Epithelial cell of proximal tubule (primary cell): ENCODE results near the gene VIT. TPM values are rescaled to one million over a fixed set of nuclear protein-coding genes. Genes with fewer than 3 reads are reported as not detected.
A peak's percentile ranks its signal among the peaks of the same experiment; 100 is the strongest.

Experiments
- DNase-seq: peaks from one replicate; pipeline ENCODE4 v3.0.0-alpha.2; 2011; ENCODE audit warnings: low read depth
- H3K4me3 ChIP-seq: 2 replicates; pipeline ENCODE4 v1.5.1; 2011; ENCODE audit warnings: low read depth, mild to moderate bottlenecking, low read length
- total RNA-seq: library from RNA; depleted of rRNA; stranded (reverse); fragments of >200 nt; gene quantifications from 2 replicates; pipeline ENCODE4 v1.2.3, GENCODE V29; 2015
- TF ChIP-seq, protein P1 (sequence below): conservative IDR thresholded peaks from 2 replicates; pipeline ENCODE4 v1.5.1; 2012; ENCODE audit warnings: low read depth, mild to moderate bottlenecking, low read length

VIT gene
- total RNA-seq, 1 donor from 2014 or later: not detected

DNA sequence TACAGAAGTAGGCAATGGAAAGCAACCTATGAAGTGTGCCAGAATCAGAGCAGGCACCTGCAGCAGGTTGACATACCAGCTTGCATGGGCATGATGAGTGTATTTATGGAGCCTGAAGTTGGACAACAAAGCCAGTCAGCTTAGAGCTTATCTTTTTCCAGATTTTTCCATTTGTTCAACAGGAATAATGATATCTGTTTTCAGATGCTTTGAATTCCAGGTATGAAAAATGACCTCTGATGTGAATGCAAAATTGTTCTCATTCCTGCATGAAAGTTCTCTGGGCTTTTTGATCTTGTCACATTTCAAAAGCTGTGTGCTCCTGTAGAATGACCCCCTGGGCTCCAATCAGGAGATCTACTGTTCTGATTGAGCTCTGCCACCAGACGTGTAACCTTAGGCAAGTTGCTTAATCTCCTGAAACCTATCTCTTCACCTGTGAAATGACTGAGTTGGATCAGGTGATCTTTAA is 38.2 kb upstream of the VIT start:
- TF ChIP-seq, protein P1, sequence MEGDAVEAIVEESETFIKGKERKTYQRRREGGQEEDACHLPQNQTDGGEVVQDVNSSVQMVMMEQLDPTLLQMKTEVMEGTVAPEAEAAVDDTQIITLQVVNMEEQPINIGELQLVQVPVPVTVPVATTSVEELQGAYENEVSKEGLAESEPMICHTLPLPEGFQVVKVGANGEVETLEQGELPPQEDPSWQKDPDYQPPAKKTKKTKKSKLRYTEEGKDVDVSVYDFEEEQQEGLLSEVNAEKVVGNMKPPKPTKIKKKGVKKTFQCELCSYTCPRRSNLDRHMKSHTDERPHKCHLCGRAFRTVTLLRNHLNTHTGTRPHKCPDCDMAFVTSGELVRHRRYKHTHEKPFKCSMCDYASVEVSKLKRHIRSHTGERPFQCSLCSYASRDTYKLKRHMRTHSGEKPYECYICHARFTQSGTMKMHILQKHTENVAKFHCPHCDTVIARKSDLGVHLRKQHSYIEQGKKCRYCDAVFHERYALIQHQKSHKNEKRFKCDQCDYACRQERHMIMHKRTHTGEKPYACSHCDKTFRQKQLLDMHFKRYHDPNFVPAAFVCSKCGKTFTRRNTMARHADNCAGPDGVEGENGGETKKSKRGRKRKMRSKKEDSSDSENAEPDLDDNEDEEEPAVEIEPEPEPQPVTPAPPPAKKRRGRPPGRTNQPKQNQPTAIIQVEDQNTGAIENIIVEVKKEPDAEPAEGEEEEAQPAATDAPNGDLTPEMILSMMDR: no peak
- no peak overlapping the region for H3K4me3 ChIP-seq
- no peak for DNase-seq

DNA sequence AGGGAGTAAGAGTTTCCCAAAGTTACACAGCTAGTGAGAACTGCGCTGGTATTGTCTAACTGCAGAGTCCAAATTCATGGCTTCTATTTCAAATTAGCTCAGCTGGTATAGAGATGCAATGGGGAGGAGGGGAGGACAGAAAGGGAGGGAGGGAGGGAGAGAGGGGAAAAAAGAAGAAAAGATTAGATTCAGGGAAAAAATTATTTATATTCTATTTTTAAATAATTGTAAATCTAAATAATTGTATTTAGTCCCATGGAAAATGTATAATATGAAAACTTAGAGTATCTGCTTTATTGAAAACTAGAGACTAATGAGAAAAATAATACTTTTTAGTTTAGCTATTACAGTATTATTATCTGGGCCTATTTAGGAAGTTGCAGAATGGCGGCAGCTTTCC is 37.3 kb upstream of the VIT start:
- H3K4me3 ChIP-seq: no peak overlapping the region
- TF ChIP-seq, protein P1: no peak
- no peak for DNase-seq

DNA sequence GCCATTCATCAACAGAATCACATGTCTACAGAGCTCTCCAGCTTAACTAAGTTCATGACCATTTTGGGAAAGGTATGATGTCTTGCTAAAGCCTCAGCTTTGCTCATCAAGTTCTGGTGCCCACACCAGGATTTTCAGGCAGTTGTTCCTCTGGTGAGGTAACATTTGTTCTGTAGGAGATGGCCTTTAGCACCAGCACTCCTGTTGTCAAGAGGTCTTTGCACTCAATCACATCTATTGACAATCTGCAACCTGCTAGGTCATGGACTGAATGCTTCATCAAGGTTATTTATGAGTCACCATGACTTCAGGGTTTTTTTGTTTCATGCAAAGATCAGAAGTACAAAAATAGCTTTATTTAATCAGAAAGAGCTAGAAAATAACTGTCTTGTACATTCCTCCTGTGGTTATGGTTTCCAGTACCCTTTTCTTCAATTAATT is 36.6 kb upstream of the VIT start:
- DNase-seq: no peak
- H3K4me3 ChIP-seq: no peak overlapping the region
- TF ChIP-seq, protein P1: no peak

DNA sequence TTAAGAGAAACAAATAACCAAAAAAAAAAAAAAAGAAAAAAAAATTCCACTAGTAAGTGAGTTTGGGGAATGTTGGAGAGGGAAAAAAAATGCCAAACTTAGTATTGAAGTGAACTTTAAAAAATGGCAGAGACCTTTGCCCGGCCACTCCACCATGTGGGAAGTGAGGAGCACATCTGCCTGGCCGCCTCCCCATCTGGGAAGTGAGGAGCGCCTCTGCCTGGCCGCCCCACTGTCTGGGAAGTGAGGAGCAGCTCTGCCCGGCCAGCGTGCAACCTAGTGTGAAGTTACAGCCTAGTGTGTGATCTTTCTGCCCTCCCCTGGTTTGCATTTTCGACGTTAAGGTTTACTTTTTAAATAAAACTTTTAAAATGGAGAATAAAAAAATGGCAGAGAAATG is 33.9 kb upstream of the VIT start:
- H3K4me3 ChIP-seq: no peak overlapping the region
- no peak for DNase-seq
- TF ChIP-seq, protein P1: no peak

DNA sequence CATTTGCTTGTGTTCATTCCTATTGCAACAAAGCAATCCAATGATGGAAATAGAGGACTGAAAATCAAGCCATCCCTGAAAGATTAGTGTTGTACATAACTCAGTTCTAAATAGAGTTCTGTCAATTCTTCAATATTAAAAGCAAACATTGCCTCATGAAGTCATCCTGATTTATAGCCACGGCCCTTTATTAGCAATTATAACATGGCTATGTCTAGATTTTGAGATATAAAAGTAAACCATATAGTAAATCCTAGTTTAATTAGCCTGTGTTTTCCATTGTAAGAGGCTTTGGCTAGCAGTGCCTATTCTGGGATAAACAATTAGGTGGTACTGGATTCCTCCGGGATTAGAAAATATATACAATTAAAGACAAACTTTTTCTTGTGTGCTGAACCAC is 33.2 kb upstream of the VIT start:
- no peak overlapping the region for H3K4me3 ChIP-seq
- DNase-seq: no peak
- TF ChIP-seq, protein P1: no peak

DNA sequence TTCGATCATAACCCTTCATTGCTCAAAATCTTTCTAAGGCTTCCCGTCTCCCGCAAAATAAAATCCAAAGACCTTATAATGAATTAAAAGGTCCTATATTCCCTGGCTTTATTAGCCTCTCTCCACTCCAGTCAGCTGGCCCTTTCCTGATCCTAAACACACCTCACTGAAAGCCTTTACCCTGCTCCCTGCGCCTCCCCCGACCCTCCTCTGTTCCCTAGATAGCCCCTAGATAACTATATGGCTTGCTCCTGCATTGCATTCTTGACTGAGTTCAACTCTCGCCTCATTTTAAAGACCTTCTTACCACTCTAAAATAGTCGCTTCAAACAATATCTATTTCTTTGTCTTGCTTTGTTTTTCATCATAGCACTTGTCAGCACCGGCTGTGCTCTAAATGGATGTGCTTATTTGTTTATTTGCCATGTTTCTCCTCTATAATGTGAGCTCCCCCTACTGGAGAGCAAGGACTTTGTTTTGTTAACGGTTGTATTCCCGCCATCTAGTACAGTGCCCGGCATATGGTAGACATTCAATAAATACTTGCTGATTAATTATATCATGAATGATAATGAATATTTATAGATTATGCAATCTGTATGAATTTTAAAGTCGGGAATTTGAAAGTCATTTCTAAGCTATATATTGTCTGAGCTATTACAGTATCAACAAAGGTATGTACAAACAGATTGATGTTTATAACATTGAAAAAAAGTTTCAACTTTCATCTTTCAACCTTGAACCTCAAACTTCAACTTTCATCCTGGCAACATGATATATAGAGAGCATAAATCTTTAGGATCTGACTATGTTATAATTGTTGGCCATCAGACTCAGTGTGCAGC is 32.4 kb upstream of the VIT start:
- no peak overlapping the region for H3K4me3 ChIP-seq
- no peak for DNase-seq
- TF ChIP-seq, protein P1: peak; percentile 83

DNA sequence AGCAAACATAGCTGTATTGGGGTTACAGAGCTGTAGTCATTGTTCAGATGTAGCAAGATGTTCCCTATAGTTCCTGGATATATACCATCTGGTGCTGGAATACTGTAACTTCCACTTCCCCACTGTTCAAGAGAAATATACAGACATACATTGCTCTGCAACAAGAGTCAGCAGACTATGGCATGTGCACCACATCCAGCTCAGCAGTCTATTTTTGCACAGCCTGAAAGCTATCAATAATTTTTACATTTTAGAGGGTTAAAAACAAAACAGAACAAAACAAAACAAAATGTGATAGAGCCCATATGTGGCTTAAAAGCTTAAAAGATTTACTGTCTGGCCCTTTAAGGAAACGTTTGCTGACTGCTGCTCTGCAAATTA is 31.8 kb upstream of the VIT start:
- no peak for DNase-seq
- TF ChIP-seq, protein P1: no peak
- no peak overlapping the region for H3K4me3 ChIP-seq
